ENCODE measurements around the gene TBC1D22A. TPM values are rescaled to one million over a fixed set of nuclear protein-coding genes. Genes with fewer than 3 reads are reported as not detected.

The TBC1D22A gene
- total and polyA plus RNA-seq, 2 donors (not counting 3 experiments of a cell fraction or from before 2014, with no cell fraction given), result 26.1 to 32.4 TPM

DNA sequence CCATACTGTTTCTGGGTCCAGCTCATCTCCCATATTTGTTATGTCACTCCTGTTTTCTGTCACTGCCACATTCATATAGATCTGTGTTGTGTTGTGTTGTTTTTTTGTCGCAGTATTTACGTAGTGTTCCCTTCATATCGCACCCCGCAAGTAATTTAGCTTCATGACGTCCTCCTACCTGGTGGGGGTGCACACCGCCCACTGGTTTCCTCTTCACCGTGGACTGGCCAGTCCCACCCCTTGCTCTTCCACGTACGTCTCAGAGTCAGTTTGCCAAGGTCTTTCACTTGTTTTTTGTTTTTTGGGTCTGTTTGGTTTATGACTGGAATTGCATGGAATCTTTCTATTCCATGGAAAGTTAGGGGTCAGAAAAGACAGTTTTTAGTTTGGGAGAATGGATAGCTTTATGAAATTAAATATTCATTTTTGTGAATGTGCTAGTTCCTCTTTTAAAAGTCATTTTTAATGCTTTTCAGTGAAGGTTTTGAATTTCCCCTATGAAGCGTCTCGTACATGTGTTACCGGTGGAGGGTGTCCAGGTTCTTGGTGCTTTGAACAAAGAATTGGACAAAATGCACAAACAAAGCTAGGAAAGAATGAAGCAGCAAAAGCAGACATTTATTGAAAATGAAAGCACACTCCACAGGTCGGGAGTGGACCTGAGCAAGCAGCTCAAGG is 134.3 kb downstream of the TBC1D22A start:
- Histone ChIP-seq H4K20me1 (replicated peaks; ENCODE audit: control insufficient read depth, extremely low read depth, insufficient read depth, low read length) (no peaks in the 10 kb centered on the region), H3K36me3 (ENCODE audit: control insufficient read depth in 2 of 2, extremely low read depth in 1 of 2, insufficient read depth in 2 of 2, low read length in 2 of 2) (peaks cover 0 to 15% of the 10 kb centered on the region in 2 experiments), H3K4me1 (ENCODE audit: control insufficient read depth, extremely low read depth, insufficient read depth, low read length) (no peaks in the 10 kb centered on the region), H3K27ac (ENCODE audit: insufficient read depth, low read depth, low read length) (no peak overlapping the region), H3K9me1 (replicated peaks; ENCODE audit: control insufficient read depth, extremely low read depth, insufficient read depth, low read length) (no peaks in the 10 kb centered on the region), H3K4me2 (ENCODE audit: insufficient read depth, low read length) (no peak overlapping the region), H3K27me3 (ENCODE audit: control insufficient read depth in 2 of 2, insufficient read depth in 2 of 2, low read length in 2 of 2) (no peaks in the 10 kb centered on the region), H3K9ac (replicated peaks; ENCODE audit: extremely low read depth, insufficient read depth, low read length) (no peak overlapping the region), H3K9me3 (replicated peaks; ENCODE audit: control insufficient read depth, insufficient read depth, low read length) (no peaks in the 10 kb centered on the region), H3K4me3 (replicated peaks in 1 of 3; ENCODE audit: insufficient read depth in 1 of 3, low read depth in 1 of 3, low read length in 3 of 3) (no peak overlapping the region), H3K79me2 (ENCODE audit: control insufficient read depth, insufficient read depth, low read length) (no peaks in the 10 kb centered on the region), H2AFZ (ENCODE audit: low read depth, low read length) (no peak overlapping the region)
- BruUV-seq (replicated peaks), result no TSS peak
- FAIRE-seq (no peak), DNase-seq (ENCODE audit: low read depth, low spot score) (no peak)
- ChIA-PET CTCF (interaction anchor here (1.1 kb wide), 1 partner anchor 51 kb away, joined by 3 read pairs; no protein-coding TSS in a partner anchor), POLR2A (no interaction called here)
- dilution Hi-C loops (cut with MboI; ENCODE audit: extremely low pct_ligation_motif_present, low sequenced_read_pairs), result no loop called here
- TF ChIP-seq MYC (IDR thresholded peaks at IDR 0.05; ENCODE audit: low read depth, low read length) (no peak), EZH2 (IDR thresholded peaks at IDR 0.05; ENCODE audit: borderline replicate concordance, low read depth, low read length, severe bottlenecking) (no peak), POLR2AphosphoS5 (IDR thresholded peaks at IDR 0.05; ENCODE audit: insufficient read depth, low read depth, low read length) (no peak), JUN (IDR thresholded peaks at IDR 0.05; ENCODE audit: borderline replicate concordance, insufficient read depth, insufficient read length, low read depth) (no peak), POLR2A (IDR thresholded peaks at IDR 0.05; ENCODE audit: low read depth, low read length) (no peak), GATA2 (IDR thresholded peaks at IDR 0.05; ENCODE audit: insufficient read depth, insufficient read length, low read depth, low read length) (no peak)
- TF ChIP-seq, protein P1, sequence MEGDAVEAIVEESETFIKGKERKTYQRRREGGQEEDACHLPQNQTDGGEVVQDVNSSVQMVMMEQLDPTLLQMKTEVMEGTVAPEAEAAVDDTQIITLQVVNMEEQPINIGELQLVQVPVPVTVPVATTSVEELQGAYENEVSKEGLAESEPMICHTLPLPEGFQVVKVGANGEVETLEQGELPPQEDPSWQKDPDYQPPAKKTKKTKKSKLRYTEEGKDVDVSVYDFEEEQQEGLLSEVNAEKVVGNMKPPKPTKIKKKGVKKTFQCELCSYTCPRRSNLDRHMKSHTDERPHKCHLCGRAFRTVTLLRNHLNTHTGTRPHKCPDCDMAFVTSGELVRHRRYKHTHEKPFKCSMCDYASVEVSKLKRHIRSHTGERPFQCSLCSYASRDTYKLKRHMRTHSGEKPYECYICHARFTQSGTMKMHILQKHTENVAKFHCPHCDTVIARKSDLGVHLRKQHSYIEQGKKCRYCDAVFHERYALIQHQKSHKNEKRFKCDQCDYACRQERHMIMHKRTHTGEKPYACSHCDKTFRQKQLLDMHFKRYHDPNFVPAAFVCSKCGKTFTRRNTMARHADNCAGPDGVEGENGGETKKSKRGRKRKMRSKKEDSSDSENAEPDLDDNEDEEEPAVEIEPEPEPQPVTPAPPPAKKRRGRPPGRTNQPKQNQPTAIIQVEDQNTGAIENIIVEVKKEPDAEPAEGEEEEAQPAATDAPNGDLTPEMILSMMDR (IDR thresholded peaks at IDR 0.05; ENCODE audit: extremely low read depth in 1 of 2, insufficient read depth in 1 of 2, low read depth in 1 of 2, low read length in 2 of 2), result no peak
- TF ChIP-seq, protein P2, sequence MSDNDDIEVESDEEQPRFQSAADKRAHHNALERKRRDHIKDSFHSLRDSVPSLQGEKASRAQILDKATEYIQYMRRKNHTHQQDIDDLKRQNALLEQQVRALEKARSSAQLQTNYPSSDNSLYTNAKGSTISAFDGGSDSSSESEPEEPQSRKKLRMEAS (IDR thresholded peaks at IDR 0.05; ENCODE audit: insufficient read depth, insufficient read length), result no peak
- intact Hi-C loops (cut with micrococcal nuclease), result no loop called here
